PC-9 (cell line): Measurements from ENCODE around the gene EHBP1.

Source experiments
- CTCF ChIP-seq: fragments of 200-600 bp; sonication (generic); conservative IDR thresholded peaks from 2 replicates; pipeline ENCODE4 v1.6.1; 2017; ENCODE audit warnings: mixed run types, antibody characterized with exemption, mild to moderate bottlenecking, moderate library complexity
- EZH2 ChIP-seq: fragments of 200-600 bp; sonication (generic); IDR thresholded peaks from 2 replicates; pipeline ENCODE4 v1.8.0; 2017; ENCODE audit warnings: antibody characterized with exemption, low read depth

GRCh38 chr2:62845256-62845655 is 139.7 kb downstream of the EHBP1 start:
- no peak for TF ChIP-seq CTCF
- TF ChIP-seq EZH2 = no peak
